ENCODE results near the gene CARD19. TPM values are rescaled to one million over a fixed set of nuclear protein-coding genes. Genes with fewer than 3 reads are reported as not detected.

CARD19 gene
- total and polyA plus RNA-seq, 8 donors, result 16.9 to 43.0 (median 23.1) TPM

DNA sequence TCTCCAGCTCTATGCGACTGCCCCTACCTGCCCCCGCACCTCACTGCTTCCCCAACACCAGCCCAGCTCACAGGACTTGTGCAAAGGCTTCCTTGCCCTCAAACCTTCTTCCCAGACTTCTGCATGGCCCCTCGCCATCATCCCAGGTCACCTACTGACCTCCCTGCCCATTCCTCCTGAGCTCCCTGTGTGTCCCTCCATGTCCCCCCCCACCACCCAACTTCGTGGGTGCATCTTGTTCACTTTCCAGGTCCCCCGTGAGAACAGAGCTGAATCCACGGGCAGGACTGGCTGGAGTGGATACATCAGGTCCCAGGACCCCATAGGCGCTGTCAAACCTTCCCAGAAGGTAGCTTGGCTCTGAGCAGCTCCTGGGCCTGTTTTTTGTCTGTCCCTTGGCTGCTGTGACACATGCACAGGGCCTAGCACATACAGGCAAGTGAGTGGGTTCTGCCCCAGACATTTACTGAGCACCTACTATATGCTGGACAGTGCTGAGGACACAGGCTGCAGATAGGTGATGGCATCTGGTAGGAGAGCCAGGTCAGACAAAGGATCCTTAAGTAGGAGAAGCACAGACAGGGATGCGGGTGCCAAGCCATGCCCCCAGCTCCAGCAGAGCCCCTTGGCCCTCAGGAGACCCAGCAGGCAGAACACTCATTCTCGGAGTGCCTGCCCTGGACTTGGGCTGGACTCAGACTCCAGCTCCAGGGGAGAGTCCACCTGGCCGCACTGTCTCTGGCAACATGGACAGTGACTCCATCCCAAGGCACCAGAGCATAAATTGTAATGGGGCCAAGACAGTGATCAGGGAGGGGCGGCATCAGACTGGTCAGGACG lies 23.1 kb downstream of the CARD19 start:
- Histone ChIP-seq H3K27me3 (no peaks in the 10 kb centered on the region), H3K27ac (peak overlapping the region; percentile 65 to 93), H3K4me1 (peaks cover 10 to 87% of the 10 kb centered on the region in 2 donors), H3K9me3 (no peaks in the 10 kb centered on the region), H3K4me3 (no peak overlapping the region), H3K36me3 (peaks cover 0 to 38% of the 10 kb centered on the region in 2 donors)
- TF ChIP-seq, protein P1, sequence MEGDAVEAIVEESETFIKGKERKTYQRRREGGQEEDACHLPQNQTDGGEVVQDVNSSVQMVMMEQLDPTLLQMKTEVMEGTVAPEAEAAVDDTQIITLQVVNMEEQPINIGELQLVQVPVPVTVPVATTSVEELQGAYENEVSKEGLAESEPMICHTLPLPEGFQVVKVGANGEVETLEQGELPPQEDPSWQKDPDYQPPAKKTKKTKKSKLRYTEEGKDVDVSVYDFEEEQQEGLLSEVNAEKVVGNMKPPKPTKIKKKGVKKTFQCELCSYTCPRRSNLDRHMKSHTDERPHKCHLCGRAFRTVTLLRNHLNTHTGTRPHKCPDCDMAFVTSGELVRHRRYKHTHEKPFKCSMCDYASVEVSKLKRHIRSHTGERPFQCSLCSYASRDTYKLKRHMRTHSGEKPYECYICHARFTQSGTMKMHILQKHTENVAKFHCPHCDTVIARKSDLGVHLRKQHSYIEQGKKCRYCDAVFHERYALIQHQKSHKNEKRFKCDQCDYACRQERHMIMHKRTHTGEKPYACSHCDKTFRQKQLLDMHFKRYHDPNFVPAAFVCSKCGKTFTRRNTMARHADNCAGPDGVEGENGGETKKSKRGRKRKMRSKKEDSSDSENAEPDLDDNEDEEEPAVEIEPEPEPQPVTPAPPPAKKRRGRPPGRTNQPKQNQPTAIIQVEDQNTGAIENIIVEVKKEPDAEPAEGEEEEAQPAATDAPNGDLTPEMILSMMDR (IDR thresholded peaks at IDR 0.05), result no peak
- DNase-seq (peak in 2 of 4 donors; percentile 28 to 31), ATAC-seq (no peak)
- intact Hi-C loops (cut with DNase I), result no loop called here

DNA sequence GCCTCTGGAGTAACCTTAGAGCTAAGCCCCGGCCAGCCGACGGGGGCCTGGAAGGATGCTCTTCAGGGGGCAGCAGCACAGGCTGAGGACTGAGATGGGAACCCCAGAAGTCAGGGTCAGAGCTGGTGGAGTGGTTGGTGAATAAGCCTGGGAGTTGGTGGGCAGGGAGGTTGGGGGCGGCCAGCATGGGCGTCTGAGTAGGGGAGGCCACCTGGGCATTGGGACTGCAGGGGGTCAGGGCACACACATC lies 23.6 kb downstream of the CARD19 start:
- no peaks in the 10 kb centered on the region for H3K9me3 ChIP-seq
- no peaks in the 10 kb centered on the region for H3K27me3 ChIP-seq
- peaks cover 0 to 40% of the 10 kb centered on the region in 2 donors for H3K36me3 ChIP-seq
- H3K27ac ChIP-seq, result peak overlapping the region; percentile 65 to 93
- H3K4me1 ChIP-seq, result peaks cover 10 to 82% of the 10 kb centered on the region in 2 donors
- TF ChIP-seq, protein P1 (IDR thresholded peaks at IDR 0.05), result no peak
- intact Hi-C loops (cut with DNase I), result no loop called here
- DNase-seq, result no peak
- H3K4me3 ChIP-seq, result no peak overlapping the region
- no peak for ATAC-seq

DNA sequence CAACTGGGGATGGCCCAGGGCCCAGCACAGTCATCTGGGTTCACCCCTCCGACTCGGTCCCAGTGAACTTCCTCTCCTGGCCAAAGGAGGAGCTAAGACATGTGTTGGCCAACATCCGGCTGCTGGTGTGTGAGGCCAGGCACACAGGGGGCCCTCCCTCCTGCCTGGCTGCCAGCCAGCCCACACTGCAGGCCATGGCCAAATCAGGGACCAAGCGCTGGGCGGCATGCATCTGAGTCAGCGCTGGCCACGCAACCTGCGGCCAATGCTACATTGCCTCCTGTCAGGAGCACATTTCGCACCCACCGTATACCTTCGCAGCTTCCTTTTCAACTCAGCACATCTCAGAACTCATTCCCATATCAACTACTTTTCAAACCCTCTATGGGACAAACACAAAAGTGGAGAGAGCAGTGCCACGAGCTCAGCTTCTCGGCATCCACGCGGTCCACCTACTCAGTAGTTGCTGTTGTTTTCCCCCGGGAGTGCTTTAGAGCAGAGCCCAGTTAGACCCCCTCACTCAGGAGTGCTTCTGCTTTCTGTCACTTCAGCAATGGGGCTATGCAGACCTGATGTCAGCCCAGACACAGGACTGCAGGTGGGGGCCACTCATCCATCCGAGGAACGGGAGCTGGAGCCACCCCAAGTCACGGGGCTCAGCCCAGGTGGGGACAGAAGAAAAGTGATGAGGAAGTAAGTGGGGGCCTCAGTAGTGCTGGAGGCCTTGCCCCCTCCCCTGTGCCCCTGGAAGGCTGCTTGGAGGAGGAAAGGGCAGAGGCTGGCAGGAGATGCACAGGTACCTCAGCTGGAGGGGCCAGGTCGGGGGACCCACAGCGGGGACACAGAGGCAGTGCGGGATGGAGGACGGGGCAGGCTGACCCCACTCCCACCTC lies 24.2 kb downstream of the CARD19 start:
- peak overlapping the region in 1 of 2 donors; percentile 11 for H3K4me3 ChIP-seq
- intact Hi-C loops (cut with DNase I), result no loop called here
- peaks cover 10 to 82% of the 10 kb centered on the region in 2 donors for H3K4me1 ChIP-seq
- peaks cover 0 to 46% of the 10 kb centered on the region in 2 donors for H3K36me3 ChIP-seq
- peak in 3 of 4 donors; percentile 78 to 99 (median 95) for DNase-seq
- no peaks in the 10 kb centered on the region for H3K27me3 ChIP-seq
- H3K9me3 ChIP-seq, result no peaks in the 10 kb centered on the region
- peak overlapping the region; percentile 65 to 93 for H3K27ac ChIP-seq
- TF ChIP-seq, protein P1 (IDR thresholded peaks at IDR 0.05), result peak in 1 of 2 donors; percentile 63
- ATAC-seq, result peak; percentile 86

DNA sequence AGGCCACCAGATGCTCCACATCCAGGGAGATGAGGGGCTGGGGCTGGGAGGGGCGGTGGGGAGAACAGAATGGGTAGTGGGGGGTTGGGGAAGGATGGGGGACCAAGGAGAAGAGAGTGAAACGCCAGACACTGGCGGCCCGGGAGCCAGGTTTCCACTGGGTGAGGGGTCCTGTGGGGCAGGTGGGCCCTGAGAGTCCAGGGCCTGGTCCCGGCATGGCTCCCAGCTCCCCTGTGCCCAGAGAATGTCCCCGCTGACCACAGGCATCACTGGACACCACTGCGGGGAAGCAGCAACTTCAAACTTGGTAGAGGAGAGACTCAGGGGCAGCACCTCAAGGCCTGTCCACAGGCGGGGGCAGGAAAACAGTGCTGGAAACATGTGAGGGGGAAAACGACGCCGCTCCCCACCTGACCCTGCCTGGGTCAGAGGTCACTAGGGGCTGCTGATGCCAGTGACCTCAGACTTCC lies 24.9 kb downstream of the CARD19 start:
- TF ChIP-seq, protein P1 (IDR thresholded peaks at IDR 0.05), result no peak
- H3K9me3 ChIP-seq, result no peaks in the 10 kb centered on the region
- ATAC-seq, result no peak
- H3K4me1 ChIP-seq, result peaks cover 10 to 88% of the 10 kb centered on the region in 2 donors
- intact Hi-C loops (cut with DNase I), result no loop called here
- H3K36me3 ChIP-seq, result peaks cover 0 to 53% of the 10 kb centered on the region in 2 donors
- DNase-seq, result peak in 2 of 4 donors; percentile 33 to 73
- H3K27ac ChIP-seq, result peak overlapping the region; percentile 62 to 93
- peak overlapping the region in 1 of 2 donors; percentile 11 for H3K4me3 ChIP-seq
- H3K27me3 ChIP-seq, result no peaks in the 10 kb centered on the region
